GM21825 (cell line): ENCODE measurements around the gene ZNF839.

ENCODE experiments used
- ATAC-seq: cut with Tn5 transposase; IDR thresholded peaks from one replicate; pipeline ENCODE4 v1.9.1; 2021; ENCODE audit warnings: mild to moderate bottlenecking, moderate library complexity; ENCODE audit not compliant: unreplicated experiment

Gene ZNF839

GRCh38 chr14:102374264-102374663 lies 54.7 kb downstream of the ZNF839 start:
- ATAC-seq, result no peak

- ATAC-seq, result no peak
Observed at GRCh38 chr14:102375119-102375518, 55.6 kb downstream of the ZNF839 start.

- ATAC-seq, result no peak
Observed at GRCh38 chr14:102377696-102378095, 58.1 kb downstream of the ZNF839 start.

- ATAC-seq, result no peak
Observed at GRCh38 chr14:102378830-102379229, 59.3 kb downstream of the ZNF839 start.

- ATAC-seq, result no peak
Observed at GRCh38 chr14:102387086-102387485, 67.5 kb downstream of the ZNF839 start.

DNA sequence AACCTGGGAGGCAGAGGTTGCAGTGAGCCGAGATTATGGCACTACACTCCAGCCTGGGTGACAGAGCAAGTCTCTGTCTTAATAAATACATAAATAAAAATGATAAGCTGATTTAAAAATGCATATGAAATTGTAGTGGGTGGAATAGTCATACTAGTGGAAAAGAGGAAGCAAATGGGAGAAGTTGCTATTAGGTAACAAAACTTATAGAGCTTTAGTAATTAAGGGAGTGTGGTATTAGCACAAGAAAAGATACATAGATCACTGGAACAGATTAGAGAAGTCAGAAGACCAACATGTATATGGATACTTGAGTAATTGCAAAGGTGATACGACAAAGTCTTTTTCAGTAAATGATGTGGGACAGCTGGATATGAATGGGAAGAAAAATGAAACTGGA lies 69.7 kb downstream of the ZNF839 start:
- ATAC-seq, result no peak

- no peak for ATAC-seq
Observed at GRCh38 chr14:102390064-102390855, 70.7 kb downstream of the ZNF839 start.
